Heart left ventricle (tissue), 13 donors: ENCODE data around the gene MRFAP1.

Experiments
- CTCF ChIP-seq, 12 donors: fragments of 200-600 bp; sonication (generic) in 4 of 12; IDR thresholded peaks; one replicate each; pipeline versions ENCODE4 v1.5.0 to v1.8.0; 2018 to 2022; ENCODE audit warnings: antibody characterized with exemption in 12 of 12, mild to moderate bottlenecking in 5 of 12
- POLR2A ChIP-seq, 2 donors: fragments of 450-650 bp; IDR thresholded peaks; one replicate each; pipeline ENCODE4 v1.6.1; 2017; ENCODE audit warnings: antibody characterized with exemption in 2 of 2, mild to moderate bottlenecking in 2 of 2, moderate library complexity in 2 of 2
- donor health status: ischemic (EF 13 %, LVEDD 7.1; RV severe dilation, severe dysfunction).
- donor health status: DM: no; HTN: yes; CAD: no.
- donor health status: DM: no; HTN: no; CAD: no.
- donor health status: ischemic (EF 25% LVEDD 6.9; RV normal size, moderate dysfunction).
- donor health status: ischemic (EF 25% LVEDD 5.7; RV mildly dilated, moderate dysfunction).
- donor health status: ischemic (EF 35%, LVEDD 5.7; RV mildly dilated, moderate dysfunction).
- donor health status: nonischemic (EF 11% LVEDD 7.7; RV severe dilation, severe dysfunction).
- donor health status: DM: yes; HTN: yes; CAD: no.
- donor health status: PGD.
- donor health status: ischemic (EF 29% LVEDD 5.4; RV normal size, mild dysfunction).
- donor health status: nonischemic (EF 23%, LVEDD 6.1; RV moderate dilation, normal function).

GRCh38 chr4:6622744-6623143, 17.7 kb upstream of the MRFAP1 start:
- no peak for TF ChIP-seq CTCF (IDR thresholded peaks at IDR 0.05)
- no peak for TF ChIP-seq POLR2A (IDR thresholded peaks at IDR 0.05)
